Islet precursor cell (in vitro differentiated cells): ENCODE data around the gene OR4E2.
A peak's percentile ranks its signal among the peaks of the same experiment; 100 is the strongest.
"Not testable (repeated sequence)": the region's sequence is repeated elsewhere in the genome, so short reads cannot be mapped to it uniquely, and the experiment has no call there.

Source experiments
- DNase-seq: peaks from one replicate; pipeline ENCODE4 v3.0.0-alpha.2; 2018

The OR4E2 gene

GRCh38 chr14:21653331-21653885, at the start of gene OR4E2:
TSS of gene OR4E2 (plus strand) at chr14:21653835. CDS start at chr14:21665083, 11,248 bp downstream.
- DNase-seq, result no peak

DNA sequence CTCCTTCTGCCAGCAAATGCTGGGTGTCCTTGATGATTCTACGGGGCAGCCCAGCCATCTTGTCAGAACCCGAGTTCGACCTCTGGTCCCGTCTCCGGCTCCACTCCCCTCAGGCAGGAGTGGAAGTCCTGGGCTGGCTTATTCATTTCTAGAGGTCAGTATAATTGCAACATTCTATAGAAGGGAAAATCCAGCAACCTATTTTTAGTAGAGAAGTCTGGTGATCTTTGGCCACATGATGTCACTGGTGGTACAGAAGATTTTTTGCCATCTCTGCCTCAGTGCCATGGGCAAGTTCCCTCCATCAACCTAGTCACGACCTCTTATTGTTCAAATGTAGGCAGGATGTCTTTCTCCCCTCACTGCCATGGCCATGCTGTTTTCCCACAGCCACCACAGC, 41.3 kb upstream of the OR4E2 start:
- DNase-seq, result no peak

GRCh38 chr14:21614240-21614639, 39.4 kb upstream of the OR4E2 start:
- DNase-seq, result no peak

DNA sequence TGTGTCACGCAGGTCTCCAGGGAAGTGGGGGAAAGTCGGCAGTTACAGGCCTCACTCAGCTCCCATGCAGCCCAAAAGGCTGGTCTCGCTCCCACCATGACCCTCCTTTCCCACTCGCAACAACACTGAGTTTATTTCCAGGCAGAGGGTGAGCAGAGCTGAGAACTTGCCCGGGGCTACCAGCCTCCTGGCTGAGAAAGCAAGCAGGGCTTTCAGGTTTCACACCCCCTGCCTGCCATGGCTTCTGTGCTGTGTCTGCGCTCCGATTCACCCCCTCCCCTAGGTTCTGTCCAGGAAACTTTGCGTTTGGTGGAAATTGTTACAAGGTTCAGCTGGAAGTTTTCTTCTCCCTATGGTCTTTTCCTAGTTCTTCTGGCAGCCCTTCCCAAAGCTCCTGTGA, 36.0 kb upstream of the OR4E2 start:
- DNase-seq, result peak; percentile 55

GRCh38 chr14:21626491-21627230, 27.0 kb upstream of the OR4E2 start:
- DNase-seq, result no peak

DNA sequence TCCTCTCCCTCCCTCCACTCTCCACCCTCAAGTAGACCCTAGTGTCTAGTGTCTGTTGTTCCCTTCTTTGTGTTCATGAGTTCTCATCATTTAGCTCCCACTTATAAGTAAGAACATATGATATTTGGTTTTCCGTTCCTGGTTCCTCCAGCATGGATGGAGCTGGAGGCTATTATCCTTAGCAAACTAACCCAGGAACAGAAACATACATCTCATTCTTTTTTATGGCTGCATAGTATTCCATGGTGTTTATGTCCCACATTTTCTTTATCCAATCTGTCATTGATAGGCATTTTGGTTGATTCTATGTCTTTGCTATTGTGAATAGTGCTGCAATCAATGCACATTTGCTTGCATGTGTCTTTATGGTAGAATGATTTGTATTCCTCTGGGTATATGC, 23.1 kb upstream of the OR4E2 start:
- not testable (repeated sequence) for DNase-seq

GRCh38 chr14:21631084-21631483, 22.6 kb upstream of the OR4E2 start:
- no peak for DNase-seq

GRCh38 chr14:21634840-21635239, 18.8 kb upstream of the OR4E2 start, which contains the start of gene OR10G2:
TSS of gene OR10G2 (minus strand) at chr14:21634940. CDS start at chr14:21634842, 98 bp downstream.
- no peak for DNase-seq

GRCh38 chr14:21642683-21643082, 11.0 kb upstream of the OR4E2 start:
- no peak for DNase-seq

DNA sequence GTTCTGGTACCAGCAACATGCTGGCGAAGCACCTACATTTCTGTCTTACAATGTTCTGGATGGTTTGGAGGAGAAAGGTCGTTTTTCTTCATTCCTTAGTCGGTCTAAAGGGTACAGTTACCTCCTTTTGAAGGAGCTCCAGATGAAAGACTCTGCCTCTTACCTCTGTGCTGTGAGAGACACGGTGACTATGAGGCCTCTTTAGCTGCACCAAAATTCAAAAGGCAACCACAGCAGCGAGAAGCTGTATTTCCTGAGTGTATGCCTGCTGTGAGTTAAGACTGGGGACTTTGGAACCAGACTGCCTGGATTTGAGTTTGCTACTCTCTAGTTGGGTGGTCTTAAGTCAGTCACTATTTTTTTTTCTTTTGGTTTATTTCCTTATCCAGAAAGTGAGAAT, 10.2 kb upstream of the OR4E2 start:
- no peak for DNase-seq

GRCh38 chr14:21647380-21647779, 6.3 kb upstream of the OR4E2 start:
- no peak for DNase-seq

DNA sequence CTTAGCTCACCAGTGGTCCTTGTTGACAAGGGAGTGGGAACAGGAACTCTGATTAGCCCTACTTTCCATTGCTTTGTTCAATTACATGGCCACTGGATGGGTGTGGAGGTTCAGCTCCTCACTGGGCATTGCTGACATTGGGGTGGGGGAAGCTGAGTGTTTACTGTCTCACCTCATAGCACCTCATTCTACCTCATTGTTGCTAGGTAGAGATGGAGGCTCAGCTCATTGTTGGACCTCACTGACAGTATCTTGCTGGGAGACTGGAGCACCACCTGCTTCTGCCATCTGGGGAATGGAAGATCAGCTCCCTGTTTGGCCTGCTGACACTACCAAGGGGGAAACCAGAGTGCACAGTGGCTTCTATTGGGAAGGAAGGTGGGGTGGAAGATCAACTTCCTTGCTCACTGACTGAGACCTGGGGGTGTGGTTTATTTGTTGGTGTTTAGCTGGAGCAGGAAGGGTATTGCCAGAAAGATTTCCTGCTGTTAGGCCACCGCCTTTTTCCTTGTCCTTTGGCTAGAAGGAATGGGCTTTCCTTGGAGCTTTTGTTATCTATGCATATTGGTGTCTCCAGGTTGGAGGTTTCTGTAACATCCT, 1.3 kb upstream of the OR4E2 start:
- DNase-seq, result no peak

DNA sequence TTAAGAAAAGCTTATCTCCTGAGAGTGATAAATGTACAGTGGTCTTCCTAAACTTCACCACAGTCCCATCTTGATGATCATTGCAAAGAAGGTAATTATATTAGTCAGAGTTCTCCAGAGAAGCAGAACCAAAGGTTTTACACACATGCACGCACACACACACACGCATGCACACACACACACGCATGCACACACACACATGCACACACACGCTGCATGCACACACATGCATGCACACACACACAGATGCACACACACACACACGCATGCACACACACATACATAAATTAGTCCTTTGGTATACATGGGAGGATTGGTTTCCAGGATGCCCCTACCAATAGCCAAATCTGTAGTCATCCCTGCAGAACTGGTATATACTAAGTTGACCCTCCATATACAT, 580 bp downstream of the OR4E2 start:
- no peak for DNase-seq

- DNase-seq, result no peak
These were observed 3.3 kb downstream of the OR4E2 start for GRCh38 chr14:21656980-21657379.

DNA sequence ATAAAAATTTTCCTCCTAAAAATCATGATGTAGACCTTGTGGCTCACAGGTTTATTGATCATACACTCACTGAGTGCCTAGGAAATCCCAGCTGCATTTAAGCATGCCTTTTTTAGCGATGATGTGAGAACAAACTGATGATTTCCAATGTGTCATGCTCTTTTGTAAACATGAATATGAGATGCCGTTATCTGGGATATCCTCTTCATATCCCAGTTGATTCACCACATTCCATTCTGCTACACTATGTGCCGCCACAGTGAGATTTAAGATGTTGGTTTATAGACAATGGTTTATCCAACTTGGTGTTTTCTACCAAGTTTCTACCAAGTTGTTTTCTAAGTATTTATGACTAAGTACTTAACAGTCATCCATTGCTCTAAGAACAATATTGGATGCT, 14.7 kb downstream of the OR4E2 start:
- DNase-seq, result no peak

- DNase-seq, result no peak
These were observed 15.6 kb downstream of the OR4E2 start for GRCh38 chr14:21669284-21669683.

DNA sequence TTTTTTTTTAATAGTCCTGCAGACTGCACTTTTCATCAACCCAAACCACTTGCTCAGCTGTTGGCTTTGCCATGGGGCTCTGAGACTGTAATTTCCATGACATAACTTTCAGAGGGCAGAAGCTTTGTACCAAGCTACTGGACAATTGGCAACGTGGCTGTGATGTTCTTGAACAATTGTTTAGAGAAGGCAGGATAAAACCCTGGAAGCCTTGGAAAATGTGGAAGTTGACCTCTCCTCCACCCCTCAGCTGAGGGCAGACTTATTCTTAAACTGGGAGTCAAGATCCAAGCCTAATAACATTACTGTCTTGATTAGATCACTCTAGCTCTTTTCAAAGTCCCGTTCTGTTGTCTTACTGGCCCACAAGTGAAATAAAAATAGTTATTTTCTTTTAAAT, 17.7 kb downstream of the OR4E2 start:
- no peak for DNase-seq

DNA sequence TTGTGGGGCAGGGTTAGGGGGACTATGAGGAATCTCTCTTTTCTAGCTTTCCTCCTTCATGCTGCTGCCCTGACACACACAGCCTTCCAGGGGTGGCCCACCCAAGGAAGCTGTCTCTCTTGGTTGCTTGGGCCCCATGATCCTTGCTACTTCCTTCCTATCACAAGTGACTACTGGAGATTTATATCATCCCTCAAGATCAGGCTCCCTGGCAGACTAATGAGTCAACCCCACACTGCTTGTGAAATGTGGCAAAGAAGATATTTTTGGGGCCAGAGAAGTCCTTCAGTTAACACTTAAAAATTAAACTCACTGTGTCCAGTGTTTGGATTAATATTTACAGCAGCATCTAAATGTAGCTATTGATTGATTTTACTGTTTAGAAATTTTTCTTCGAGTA, 18.5 kb downstream of the OR4E2 start:
- DNase-seq, result no peak

DNA sequence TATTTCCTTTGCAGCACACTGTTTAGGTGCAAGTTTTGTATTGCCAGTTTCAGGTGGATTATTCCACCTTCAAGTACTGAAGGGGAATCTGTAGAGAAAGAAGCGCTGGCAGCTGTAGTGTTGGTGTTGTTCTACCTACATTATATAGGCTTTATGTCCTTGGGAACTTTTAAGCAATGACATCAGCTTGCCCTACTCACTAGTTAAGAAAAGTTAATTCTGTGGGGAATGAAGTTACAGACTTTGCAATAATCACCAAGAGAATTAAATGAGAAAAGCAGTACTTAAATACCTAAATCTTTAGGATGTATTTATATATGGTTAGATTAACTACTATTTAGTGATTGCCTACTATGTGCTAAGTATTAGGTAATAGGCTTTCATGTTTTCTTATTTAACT, 20.1 kb downstream of the OR4E2 start, which contains the start of gene OR4E1:
OR4E1 (minus strand) TSS at position 101 of the 400 bp plus-strand sequence. CDS start 2,883 bp downstream, outside the sequence.
- DNase-seq, result no peak

DNA sequence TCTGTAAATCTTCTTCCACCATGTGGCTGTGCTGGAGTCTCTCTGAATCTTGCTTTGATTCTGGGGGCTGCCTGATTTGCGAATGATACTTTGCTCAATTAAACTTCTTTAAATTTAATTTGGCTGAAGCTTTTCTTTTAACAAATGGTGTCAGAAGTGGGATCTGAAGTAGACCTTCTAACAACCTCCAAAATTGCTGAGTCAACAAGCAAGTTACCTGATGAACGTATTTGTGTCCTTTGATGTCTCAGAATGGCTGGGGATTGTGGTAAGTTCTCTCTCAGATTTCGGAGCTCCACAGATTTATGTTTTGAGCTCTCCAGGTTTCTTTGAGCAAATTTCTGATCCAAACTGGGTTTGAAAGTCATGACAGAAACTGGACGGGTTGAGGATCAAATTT, 21.9 kb downstream of the OR4E2 start:
- DNase-seq, result no peak

DNA sequence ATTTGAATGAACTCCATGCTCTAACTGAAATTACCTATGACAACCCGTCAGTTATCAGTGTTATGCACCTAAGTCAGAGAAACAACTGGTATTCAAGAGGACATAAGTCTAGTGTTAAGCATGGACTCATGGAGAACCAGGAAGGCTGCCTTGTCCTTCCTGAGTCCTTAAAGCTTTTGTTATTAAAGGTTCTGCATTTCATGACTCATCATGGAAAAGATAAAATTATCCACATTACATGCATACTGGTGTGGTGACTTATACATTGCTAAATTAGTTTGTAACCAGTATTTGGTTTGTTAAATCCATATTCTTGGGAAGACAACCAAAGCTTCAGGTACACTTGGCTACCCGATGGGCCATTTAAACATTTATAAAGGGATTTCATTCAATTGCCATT, 26.4 kb downstream of the OR4E2 start:
- no peak for DNase-seq

DNA sequence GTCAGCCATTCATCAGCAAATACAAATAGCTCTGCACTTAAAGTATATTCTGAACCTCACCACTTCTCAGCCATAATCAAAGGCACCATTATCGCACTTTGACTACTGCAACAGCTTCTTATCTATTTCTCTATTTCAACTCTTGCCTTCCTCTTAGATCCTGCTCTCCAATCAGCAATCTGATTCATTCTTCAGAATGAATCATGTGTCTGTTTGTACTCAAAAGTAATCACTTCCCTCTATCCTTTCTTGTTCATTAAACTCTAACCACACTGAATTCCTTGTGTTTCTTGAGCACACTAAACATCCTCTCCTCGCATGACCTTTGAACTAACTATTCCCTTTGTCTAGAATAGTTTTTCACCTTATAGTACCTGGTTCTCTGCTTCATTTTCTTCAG, 32.8 kb downstream of the OR4E2 start:
- no peak for DNase-seq

DNA sequence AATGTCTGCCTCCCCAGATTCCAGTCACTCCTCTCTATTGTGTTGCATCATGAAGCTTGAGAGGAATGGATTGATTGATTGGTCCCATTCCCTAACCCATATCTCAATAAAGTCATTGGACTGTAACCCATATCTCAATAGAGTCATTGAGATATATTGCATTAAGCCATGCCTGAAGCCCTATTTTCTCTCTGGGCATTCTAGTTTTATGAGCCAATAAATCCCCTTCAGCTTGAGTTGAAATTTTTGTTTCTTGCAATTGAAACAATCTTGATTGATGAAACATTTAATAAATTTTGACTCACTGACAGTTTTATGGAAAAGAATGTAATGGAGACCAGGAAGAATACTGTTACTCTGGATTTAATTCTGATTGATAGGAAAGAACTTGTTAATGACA, 40.8 kb downstream of the OR4E2 start:
- DNase-seq, result no peak

DNA sequence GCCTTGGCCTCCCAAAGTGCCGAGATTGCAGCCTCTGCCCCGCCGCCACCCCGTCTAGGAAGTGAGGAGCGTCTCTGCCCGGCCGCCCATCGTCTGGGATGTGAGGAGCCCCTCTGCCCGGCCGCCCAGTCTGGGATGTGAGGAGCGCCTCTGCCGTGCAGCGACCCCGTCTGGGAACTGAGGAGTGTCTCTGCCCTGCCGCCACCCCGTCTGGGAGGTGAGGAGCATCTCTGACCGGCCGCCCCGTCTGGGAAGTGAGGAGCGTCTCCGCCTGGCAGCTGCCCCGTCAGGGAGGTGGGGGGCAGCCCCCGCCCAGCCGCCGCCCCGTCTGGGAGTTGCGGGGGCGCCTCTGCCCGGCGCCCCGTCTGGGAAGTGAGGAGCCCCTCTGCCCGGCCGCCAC, 44.0 kb downstream of the OR4E2 start:
- not testable (repeated sequence) for DNase-seq
